Measurements from ENCODE around the gene CARMIL3.

- TF ChIP-seq CTCF (IDR thresholded peaks at IDR 0.05; ENCODE audit: insufficient read depth, low read depth, low read length) (no peak), EZH2 (IDR thresholded peaks at IDR 0.05; ENCODE audit: insufficient read depth, low read length) (no peak)
Observed at GRCh38 chr14:24110060-24110459, 58.3 kb downstream of the CARMIL3 start.

Data from astrocyte (in vitro differentiated cells and primary cell).